Superior temporal gyrus (tissue), 1 donor: ENCODE measurements around the gene FTO.
A peak's percentile ranks its signal among the peaks of the same experiment; 100 is the strongest.

Source experiments
- DNase-seq: peaks from one replicate; pipeline ENCODE4 v3.0.0-alpha.2; 2016; ENCODE audit errors: extremely low spot score

Gene FTO

DNA sequence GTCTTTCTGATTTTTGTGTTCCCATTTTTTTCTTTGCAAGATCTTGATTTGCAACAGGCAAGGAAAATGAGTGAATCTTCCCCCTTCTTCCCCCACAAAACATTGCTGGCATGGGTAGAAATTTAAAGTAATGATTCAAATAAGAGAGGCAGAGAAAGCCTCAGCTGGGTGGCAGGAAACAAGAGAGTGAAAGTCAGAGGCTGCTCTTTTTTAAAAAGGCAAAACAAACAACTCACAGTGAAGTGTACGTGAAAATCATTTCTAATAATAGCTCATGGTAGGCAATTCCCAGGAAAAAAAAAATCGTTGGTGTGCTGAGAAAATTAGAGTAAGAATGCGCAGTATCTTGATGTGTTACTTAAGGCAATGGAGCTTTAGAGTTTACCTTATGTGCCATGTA is 229.5 kb downstream of the FTO start:
- DNase-seq: no peak

DNA sequence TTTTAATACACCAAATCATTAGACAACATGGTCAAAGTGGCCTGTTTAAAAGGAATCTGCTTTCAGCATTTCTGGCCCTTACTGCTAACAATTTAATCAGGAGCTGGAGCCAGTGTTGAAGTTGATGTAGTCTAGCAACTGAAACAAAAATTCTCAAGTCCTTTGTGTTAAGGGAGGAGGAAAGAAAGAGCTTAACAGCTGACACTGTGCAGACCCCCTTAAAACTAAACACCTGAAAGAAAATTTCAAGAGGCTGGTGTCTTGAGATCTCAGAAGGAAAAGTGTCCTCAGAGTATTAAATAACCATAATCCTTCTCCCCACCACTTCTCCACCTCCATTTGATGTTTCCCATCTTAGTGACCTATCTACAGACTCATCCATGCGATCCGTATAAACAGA is 232.1 kb downstream of the FTO start:
- no peak for DNase-seq

DNA sequence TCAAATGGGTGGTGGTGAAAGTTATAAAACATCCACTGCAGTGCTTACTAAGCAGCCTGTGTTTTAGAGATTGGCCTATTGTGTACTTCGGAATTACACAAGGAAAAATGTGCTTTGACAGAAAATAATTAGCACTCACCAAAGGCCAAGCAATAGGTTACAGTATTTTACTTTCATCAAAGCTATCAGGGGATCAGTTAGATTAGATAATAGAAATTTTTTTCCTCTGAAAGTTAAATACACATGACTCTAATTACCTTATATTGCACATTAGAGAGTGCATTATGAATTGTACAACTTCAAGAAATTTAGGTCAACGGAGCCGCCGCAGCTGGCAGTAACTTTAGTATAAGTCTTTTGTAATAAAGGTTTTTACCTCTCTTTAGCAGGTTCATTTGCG is 232.6 kb downstream of the FTO start:
- DNase-seq: no peak

- no peak for DNase-seq
Measured at GRCh38 chr16:53937161-53937880, 233.4 kb downstream of the FTO start.

DNA sequence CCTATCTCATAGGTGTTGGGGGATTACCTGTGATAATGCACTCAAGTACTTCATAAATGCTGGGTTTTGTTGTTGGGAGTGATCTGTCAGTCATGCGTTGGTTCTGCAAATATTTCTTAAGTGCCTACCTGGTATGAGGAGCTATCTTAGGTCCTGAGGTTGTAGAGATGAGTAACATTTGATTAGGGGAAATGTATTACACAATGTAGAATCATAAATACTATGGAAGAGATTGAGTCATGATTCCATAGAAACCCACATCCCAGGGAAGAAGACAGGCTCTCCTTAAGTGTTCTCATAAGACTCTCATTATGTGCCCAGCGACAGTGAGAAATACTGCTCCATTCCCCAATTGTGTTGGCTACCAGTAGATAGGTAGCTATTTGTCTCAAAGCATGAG is 240.1 kb downstream of the FTO start:
- no peak for DNase-seq

DNA sequence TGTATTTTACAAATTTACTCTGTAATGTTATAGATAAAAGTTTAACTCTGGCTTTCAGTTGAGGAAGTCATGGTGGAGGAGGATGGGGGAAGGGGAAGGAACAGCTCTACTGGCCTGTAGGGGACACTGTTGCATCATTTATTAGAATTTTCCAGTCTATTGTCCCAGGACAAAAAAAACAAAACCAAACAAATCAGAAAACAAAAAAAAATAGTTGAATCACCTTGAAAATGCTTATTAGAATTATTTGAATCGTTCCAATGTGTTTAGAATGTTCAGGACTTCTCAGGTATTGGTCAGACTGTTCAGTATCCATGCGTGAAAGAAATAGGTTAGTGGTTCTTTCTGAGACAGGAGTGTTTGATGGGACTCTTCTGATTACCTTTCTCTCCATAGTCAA is 242.0 kb downstream of the FTO start:
- peak; percentile 53 for DNase-seq

DNA sequence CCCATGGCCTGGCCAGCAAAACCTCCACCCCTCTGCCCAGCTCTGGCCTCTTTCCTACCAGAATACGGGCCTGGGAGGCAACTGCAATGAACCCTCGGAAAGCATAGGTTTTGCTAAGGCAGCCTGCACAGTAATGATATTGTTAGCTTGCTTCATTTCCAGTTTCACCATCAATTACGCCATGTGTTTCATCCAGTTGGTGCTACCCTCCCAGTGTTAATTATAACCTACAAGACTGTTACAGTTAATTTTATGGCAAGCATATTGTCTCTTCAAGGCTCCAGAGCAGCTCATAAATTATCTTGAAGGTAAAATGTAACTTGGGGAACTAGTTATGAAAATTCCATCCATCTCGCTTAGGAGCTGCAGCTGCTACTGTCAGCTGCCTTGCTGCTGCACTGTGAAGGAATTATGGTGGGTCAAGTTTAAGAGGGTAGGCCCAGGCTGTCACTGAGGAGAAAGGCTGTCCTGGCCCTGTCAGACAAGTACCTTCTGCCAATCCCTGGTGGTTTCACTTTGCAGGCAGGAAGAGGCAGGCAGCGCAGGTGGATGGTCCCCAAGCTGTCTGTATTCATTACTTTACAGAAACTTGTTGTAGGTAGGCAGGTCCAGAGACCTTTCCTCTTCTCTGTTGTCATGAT is 242.9 kb downstream of the FTO start:
- no peak for DNase-seq

DNA sequence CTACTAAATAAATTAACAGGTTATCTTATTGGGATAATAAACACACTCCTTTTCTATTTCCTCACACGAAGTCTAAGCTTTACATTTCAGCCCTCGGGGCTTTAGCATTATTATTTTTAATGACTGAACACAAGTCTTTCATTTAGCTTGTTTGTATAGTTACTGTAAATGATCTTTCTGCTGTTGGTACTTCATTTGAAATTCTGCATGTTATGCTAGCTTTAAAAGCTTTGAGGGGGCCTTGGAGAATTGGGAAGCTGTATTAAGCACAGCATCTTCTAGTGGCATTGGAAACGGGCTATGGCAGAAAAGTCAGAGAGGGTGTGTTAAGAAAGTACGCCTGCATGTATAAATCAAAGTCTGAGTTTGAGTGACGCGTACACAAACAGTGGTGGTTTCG is 243.7 kb downstream of the FTO start:
- no peak for DNase-seq

GRCh38 chr16:53948326-53948725 is 244.4 kb downstream of the FTO start:
- no peak for DNase-seq

- no peak for DNase-seq
Measured at GRCh38 chr16:53948734-53949430, 244.9 kb downstream of the FTO start.

DNA sequence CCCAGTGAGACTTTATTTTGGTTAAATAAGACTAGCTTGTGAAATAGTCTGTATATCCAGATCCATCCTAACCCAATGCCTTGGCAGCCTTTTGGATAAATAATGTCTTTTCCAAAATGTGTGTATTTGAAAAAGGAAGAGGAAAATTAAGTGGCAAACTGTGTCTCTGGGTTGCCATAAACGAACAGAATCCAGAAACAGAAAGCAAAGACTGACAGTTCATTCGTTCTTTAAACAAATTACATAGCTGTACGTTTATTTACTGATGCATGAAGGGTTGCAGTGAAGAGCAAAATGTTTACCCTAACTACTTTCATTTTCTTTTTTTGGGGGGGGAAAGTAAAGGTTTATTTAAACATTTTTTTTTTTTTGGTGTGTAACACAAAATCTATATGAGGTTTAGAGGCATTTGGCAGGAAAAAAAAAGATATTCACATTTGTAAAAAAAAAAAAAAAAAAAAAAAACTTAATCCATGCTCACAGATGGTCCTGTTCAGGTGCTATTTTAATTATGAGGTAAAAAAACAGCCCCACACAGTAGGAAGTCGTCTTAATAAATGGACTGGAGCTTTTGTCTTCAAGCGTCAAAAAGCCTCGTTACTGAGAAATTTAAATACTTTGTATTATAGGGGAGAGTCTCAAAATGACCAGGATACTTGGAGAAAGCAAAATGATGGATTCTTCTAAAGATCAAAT is 245.9 kb downstream of the FTO start:
- no peak for DNase-seq

DNA sequence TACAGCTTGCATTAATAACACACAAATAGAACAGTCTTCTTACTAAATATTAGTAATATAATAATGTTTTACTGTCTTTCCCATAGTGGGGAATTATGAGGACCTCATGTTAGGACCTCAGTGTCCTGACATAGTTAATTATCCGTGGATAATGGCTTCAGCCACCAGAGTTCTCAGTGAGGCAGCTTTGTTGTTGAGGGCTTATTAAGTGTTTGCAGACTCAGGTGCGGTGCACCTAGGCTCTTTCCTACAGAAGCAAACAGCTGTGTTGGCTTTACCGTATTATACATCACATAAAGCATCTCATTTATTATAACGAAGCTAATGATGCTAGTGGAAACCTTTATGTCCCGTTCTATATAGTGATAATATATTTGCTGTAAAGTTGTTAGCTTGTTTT is 246.7 kb downstream of the FTO start:
- no peak for DNase-seq

DNA sequence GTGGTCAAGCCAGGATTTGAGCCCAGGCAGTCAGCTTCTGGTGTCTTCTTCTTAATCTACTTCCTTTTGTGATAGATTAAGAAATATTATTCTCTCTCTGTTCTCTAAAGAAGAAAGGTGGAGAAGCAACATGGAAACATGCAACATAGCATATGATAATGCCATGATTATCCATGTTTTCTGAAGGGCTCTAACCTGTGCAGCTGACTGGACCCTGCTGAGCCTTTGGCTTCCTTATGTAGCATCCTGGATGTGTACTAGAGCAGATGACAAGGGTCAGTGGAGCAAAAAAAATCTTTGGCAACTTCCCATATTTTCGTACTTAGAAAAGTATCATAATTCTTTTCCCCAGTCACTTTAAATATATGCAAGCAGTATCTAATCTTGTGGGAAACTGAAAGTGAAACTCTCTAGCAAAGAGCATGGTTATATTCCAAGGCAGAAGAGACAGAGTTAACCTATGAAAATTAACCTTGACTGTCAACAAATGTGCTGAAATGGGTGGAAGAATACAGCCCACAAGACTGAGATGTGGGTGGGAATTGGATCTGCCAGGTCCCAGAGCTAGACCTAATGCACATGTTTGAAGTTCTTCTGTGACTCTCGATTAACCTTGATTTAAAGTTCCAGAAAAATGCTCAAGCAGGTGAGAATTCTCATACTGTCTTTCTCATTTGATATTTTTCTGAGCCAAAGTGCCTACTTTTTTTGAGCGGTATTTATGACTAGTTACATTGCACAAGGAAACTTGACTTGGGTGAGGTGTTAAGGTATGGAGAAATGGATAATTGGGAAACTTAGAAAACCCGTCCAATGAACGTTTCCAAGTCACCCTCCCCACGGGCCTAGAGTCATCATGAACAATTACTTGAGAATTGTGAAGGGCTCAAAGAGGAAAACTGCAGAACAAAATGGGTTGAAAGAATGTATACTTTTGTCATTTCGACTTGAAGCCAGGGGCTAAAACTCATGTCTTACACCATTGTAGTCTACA is 248.6 kb downstream of the FTO start:
- no peak for DNase-seq

GRCh38 chr16:53953336-53953735 is 249.4 kb downstream of the FTO start:
- no peak for DNase-seq

DNA sequence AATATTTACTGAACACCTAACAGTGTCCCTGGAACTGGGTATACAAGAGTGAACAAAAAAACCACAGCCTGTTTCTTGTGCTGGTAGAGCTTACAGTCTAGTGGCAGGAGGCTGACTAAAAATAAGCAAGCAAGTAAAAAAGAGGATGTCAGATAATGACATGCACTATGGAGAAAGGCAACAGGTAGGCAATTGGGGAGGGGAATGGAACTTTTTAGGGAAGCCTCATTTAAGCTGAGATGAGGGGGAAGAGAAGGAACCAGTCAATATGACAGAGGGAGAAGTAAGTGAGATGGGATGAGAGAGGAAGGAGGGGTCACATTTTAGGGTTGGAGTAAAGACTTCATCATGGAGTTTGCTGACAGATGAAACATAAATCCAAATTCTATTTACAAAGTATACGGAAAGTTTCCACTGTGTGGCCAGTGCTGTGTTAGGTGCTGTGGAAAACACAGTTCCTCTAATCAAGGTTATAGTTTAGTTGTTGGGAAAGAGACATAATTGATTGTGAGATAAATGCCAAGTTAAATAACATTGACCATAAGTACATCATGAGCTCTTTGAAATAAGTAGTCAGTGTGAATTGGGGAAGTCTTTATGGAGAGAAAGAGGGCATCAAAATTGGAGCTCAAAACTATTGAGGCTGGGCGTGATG is 251.4 kb downstream of the FTO start:
- DNase-seq: no peak

DNA sequence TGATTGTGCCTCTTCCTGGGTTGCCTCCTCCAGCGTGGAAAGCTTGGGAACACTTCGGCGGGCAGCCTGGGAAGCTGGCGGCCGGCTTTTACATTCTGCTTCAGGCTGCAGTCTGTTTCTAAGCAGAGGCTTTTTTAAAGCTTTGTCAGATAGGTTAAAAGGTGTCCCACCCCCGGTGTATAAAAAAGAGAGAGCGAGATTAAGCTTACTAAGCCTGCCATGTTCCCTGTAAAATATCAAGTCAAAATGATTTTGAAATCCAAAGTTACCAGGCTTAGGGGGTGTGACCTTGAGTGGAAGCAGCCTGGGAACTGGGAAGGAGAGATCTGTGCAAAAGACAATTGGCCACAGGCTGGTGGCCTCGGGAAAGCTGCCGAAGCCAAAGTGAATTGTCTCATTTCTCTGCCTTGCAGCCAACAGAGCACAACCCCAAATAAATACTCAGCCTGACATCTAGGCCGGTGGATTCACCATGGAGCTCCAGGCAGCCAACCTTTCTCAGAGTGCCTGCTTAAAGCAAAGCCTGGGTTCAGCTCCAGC is 254.5 kb downstream of the FTO start:
- DNase-seq: no peak

- no peak for DNase-seq
Measured at GRCh38 chr16:53960050-53960812, 256.3 kb downstream of the FTO start.

DNA sequence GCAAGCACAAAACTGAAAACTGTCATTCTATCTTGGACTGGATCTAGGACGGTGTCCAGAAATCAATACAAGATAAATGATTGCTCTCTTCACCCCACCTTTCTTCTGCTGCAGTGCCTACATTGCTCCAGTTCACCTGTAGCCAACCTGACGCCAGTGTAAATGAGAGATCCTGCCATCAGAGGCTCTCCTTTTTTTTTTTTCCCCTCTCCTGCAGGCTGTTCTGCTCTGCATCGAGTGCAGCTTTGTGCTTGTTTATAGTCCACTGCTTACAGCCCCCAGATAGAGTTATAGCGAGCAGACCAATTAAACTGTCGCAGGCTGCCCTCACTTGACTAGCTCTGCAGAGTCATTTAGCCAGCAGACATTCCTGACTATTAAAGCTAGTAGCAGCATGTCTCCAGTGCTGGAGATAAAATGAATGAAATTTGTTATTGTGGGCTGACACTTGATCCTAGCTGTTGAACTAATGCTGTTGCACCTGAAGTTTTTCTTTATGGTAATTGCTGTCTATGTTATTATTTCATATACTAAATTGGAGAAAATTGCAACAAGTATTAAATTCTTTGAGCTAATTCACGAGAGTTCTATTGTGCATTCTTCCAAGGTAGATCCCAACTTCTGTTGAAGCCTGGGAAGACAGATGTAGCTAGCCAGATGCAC is 257.1 kb downstream of the FTO start:
- DNase-seq: no peak

DNA sequence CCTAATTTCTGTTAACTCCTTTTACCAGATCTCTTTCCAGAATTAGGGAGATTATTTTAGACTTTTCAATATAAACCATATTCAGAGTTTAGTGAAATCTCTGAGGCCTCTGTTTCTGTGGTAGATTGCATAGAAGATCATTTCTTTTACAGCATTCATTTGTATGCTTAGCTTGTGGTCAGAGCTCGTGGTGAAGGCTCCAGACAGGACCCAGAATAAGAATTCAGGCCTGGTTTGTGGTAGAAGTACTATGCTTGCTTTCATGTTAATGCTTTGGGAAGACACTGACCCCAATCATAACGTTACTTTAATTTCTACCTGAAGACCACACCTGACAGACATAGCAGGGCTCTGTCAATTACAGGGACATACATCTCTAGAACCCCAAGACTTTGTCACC is 258.1 kb downstream of the FTO start:
- no peak for DNase-seq
